ENCODE data around the gene LILRA6. TPM values are rescaled to one million over a fixed set of nuclear protein-coding genes. Genes with fewer than 3 reads are reported as not detected.
"Not testable (repeated sequence)": the region's sequence is repeated elsewhere in the genome, so short reads cannot be mapped to it uniquely, and the experiment has no call there.

The LILRA6 gene
- under 0.01 TPM for total RNA-seq

DNA sequence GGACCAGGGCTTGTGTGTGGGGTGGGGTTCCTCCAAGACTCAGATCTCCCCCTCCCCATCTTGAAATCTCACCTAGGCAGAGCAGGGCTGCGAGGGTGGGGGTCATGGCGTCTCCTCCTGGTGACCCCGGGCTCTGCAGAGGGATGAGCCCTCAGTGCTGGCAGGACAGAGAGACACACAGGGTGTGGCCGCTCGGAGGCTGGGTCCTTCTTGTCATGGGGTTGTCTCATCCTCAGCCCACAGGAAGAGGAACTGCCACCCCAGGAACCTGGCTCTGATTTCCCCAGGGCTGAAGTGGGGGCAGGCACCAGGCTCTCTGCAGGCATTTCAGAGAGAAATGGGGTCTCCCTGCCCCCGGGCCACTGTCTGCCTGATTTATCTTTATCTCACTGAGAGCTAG lies at the start of gene LILRA6:
Gene LILRA6 (minus strand): TSS at position 145 of the 400 bp plus-strand sequence.
- not testable (repeated sequence) for H3K27ac ChIP-seq (ENCODE audit: low read depth, low read length); H3K9me3 ChIP-seq (ENCODE audit: control insufficient read depth in 3 of 3, low read length in 3 of 3); H3K4me1 ChIP-seq (ENCODE audit: control insufficient read depth in 3 of 3, insufficient read depth in 3 of 3, low read length in 3 of 3); H3K9ac ChIP-seq (ENCODE audit: low read depth in 1 of 3, low read length in 3 of 3); H3K4me3 ChIP-seq (ENCODE audit: low read length in 3 of 3); H3K36me3 ChIP-seq (ENCODE audit: control insufficient read depth in 3 of 3, insufficient read depth in 3 of 3, low read length in 3 of 3)
- H3K27me3 ChIP-seq (ENCODE audit: control insufficient read depth in 3 of 3, insufficient read depth in 3 of 3, low read length in 3 of 3), result peaks cover 0 to 10% (median 5%) of the 10 kb centered on the region in 3 donors

DNA sequence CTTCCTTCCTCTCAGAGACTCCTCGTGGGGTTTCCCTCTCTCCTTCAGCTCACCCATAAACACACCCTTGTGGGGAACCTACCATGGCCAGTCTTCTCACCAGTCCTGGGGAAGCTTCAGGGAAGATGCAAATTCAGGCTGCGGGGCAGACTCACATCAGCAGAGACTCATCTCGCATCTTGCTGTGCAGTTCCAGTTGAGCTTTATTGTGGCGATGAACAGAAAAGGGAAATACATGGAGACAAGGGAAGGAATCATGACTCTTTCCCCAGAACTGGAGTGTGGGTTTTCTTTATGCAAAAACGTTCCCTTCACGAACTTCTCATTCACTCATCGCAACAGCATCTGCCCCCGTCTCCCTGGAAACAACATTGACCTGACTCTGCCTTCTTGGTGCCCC lies 46.6 kb upstream of the LILRA6 start:
- not testable (repeated sequence) for H3K4me1 ChIP-seq (ENCODE audit: control insufficient read depth in 3 of 3, insufficient read depth in 3 of 3, low read length in 3 of 3); H3K9me3 ChIP-seq (ENCODE audit: control insufficient read depth in 3 of 3, low read length in 3 of 3); H3K9ac ChIP-seq (ENCODE audit: low read depth in 1 of 3, low read length in 3 of 3); H3K27me3 ChIP-seq (ENCODE audit: control insufficient read depth in 3 of 3, insufficient read depth in 3 of 3, low read length in 3 of 3); H3K27ac ChIP-seq (ENCODE audit: low read depth, low read length); H3K36me3 ChIP-seq (ENCODE audit: control insufficient read depth in 3 of 3, insufficient read depth in 3 of 3, low read length in 3 of 3); H3K4me3 ChIP-seq (ENCODE audit: low read length in 3 of 3)

DNA sequence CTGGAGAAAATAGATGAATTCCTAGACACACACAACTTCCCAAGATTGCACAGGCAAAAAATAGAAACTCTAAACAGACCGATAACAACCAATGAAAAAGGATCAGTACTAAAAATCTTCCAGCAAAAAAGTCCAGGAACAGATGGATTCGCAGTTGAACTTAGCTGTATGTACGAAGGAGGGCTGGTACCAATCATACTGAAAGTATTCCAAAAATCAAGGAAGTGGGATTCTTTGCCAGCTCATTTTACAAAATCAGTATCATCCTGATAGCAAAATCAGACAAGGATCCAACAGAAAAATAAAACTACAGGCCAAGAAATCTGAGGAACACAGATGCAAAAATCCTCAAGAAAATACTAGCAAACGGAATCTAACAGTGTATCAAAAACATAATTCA lies 44.9 kb upstream of the LILRA6 start:
- H3K4me3 ChIP-seq (ENCODE audit: low read length in 3 of 3), result no peak overlapping the region
- peaks cover 0 to 14% (median 8%) of the 10 kb centered on the region in 3 donors for H3K27me3 ChIP-seq (ENCODE audit: control insufficient read depth in 3 of 3, insufficient read depth in 3 of 3, low read length in 3 of 3)
- no peak overlapping the region for H3K27ac ChIP-seq (ENCODE audit: low read depth, low read length)
- no peaks in the 10 kb centered on the region for H3K36me3 ChIP-seq (ENCODE audit: control insufficient read depth in 3 of 3, insufficient read depth in 3 of 3, low read length in 3 of 3)
- H3K9me3 ChIP-seq (ENCODE audit: control insufficient read depth in 3 of 3, low read length in 3 of 3), result no peaks in the 10 kb centered on the region
- H3K4me1 ChIP-seq (ENCODE audit: control insufficient read depth in 3 of 3, insufficient read depth in 3 of 3, low read length in 3 of 3), result no peaks in the 10 kb centered on the region
- H3K9ac ChIP-seq (ENCODE audit: low read depth in 1 of 3, low read length in 3 of 3), result no peak overlapping the region

DNA sequence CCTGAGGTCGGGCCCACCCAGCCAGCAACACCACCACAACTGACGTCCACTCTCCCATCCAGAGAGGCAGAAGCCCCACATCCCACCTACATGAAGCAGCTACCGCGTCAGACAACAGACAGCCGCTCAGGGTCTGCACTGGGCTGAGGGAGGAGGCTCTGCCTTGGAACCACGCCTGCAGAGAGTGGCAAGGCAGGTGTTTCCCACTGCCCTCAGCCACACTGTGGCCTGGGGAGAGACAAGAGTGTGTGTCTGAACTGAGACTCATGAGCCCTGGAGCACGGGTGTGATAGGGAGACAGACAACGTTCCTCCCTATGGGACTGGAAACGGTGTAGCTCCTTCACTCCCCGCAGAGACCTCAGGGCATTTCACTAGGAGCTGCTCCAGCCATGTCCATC lies 43.7 kb upstream of the LILRA6 start:
- H3K36me3 ChIP-seq (ENCODE audit: control insufficient read depth in 3 of 3, insufficient read depth in 3 of 3, low read length in 3 of 3); H3K27ac ChIP-seq (ENCODE audit: low read depth, low read length); H3K9ac ChIP-seq (ENCODE audit: low read depth in 1 of 3, low read length in 3 of 3); H3K4me3 ChIP-seq (ENCODE audit: low read length in 3 of 3); H3K9me3 ChIP-seq (ENCODE audit: control insufficient read depth in 3 of 3, low read length in 3 of 3); H3K4me1 ChIP-seq (ENCODE audit: control insufficient read depth in 3 of 3, insufficient read depth in 3 of 3, low read length in 3 of 3): not testable (repeated sequence)
- H3K27me3 ChIP-seq (ENCODE audit: control insufficient read depth in 3 of 3, insufficient read depth in 3 of 3, low read length in 3 of 3), result peaks cover 0 to 25% (median 11%) of the 10 kb centered on the region in 3 donors

DNA sequence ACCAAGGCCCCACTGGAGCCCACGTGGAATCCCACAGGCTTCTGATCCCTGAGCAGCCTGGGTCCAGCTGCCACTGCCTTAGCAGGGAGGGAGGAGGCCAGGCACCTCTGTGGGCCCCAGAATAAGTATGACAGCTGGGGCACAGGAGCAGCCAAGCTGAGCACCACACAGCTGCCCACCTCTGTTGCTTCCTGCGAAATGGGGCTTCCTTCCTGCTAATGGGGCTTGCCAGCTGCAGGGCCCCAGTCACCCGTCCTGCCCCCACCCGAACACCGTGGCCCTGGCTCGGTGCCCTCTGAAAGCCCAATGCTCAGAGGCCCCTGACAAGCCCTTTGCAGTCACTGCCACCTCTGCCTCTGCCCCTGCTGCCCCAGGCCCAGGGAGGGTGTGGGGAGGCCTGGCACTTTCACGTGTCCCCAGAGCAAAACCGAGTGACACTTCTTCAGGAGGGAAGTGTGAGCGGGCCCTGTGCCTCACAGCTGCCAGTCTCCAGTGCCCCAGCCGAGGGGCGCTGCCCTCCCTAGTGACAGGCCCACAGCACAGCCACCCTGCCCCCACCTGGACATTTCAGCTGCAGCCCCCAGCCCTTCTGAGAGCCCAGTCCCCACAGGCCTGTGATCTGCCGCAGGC lies 43.0 kb upstream of the LILRA6 start:
- not testable (repeated sequence) for H3K9me3 ChIP-seq (ENCODE audit: control insufficient read depth in 3 of 3, low read length in 3 of 3); H3K36me3 ChIP-seq (ENCODE audit: control insufficient read depth in 3 of 3, insufficient read depth in 3 of 3, low read length in 3 of 3); H3K27ac ChIP-seq (ENCODE audit: low read depth, low read length); H3K9ac ChIP-seq (ENCODE audit: low read depth in 1 of 3, low read length in 3 of 3); H3K4me3 ChIP-seq (ENCODE audit: low read length in 3 of 3); H3K4me1 ChIP-seq (ENCODE audit: control insufficient read depth in 3 of 3, insufficient read depth in 3 of 3, low read length in 3 of 3)
- peaks cover 0 to 28% (median 15%) of the 10 kb centered on the region in 3 donors for H3K27me3 ChIP-seq (ENCODE audit: control insufficient read depth in 3 of 3, insufficient read depth in 3 of 3, low read length in 3 of 3)

DNA sequence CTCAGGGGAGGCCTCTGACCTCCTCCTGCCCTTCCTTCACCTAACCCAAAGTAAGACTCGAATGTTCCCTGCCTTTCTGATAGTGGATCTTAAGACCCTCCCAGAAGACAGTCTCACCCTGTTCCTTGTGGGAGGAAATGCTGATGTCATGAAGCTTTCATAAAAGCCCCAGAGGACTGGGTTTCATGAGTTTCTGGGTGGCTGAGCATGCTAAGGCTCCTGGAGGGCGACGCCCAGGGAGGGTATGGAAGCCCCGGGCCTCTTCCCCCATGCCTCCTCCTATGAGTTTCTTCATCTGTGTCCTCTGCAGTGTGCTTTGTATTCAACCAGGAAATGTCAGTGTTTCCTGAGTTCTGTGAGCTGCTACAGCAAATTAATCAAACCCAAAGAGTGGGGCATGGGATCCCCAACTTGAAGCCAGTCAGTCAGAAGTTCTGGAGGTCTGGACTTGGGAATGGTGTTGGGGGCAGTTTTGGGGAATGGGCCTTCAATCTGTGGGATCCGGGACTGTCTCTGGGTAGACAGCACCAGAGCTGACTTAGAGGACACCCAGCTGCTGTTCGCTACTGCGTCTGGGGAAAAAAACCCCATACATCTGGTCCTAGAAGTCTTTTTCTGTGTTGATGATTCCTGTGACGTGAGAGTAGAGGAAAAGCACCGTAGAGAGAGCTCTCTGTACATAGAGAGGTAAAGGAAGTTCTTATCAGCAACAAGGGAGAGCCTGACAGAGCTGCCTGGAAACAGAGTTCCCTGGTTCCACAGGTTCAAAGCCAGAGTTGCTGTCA lies 40.3 kb upstream of the LILRA6 start:
- Histone ChIP-seq H3K9ac (ENCODE audit: low read depth in 1 of 3, low read length in 3 of 3) (no peak overlapping the region), H3K27me3 (ENCODE audit: control insufficient read depth in 3 of 3, insufficient read depth in 3 of 3, low read length in 3 of 3) (peaks cover 6 to 35% (median 21%) of the 10 kb centered on the region in 3 donors), H3K27ac (ENCODE audit: low read depth, low read length) (no peak overlapping the region), H3K36me3 (ENCODE audit: control insufficient read depth in 3 of 3, insufficient read depth in 3 of 3, low read length in 3 of 3) (no peaks in the 10 kb centered on the region), H3K4me1 (ENCODE audit: control insufficient read depth in 3 of 3, insufficient read depth in 3 of 3, low read length in 3 of 3) (no peaks in the 10 kb centered on the region), H3K9me3 (ENCODE audit: control insufficient read depth in 3 of 3, low read length in 3 of 3) (no peaks in the 10 kb centered on the region), H3K4me3 (ENCODE audit: low read length in 3 of 3) (no peak overlapping the region)

DNA sequence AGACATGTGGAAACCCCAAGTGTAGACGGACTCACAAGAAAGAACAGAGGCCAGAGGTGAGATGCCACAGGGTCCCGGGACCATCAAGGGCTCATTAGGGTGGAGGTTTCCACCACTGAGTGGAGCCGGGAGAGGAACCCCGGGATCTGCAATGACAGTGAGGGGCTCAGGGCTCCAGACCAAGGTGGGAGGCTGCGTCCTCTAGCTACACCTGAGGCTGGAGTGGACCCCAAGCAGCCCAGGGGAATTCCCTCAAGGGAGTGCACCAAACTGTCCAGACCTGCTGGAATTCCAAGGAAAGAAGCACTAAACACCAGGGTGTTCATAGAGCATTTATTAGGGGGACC lies 39.1 kb upstream of the LILRA6 start:
- not testable (repeated sequence) for H3K27ac ChIP-seq (ENCODE audit: low read depth, low read length)
- H3K27me3 ChIP-seq (ENCODE audit: control insufficient read depth in 3 of 3, insufficient read depth in 3 of 3, low read length in 3 of 3), result peaks cover 6 to 35% (median 21%) of the 10 kb centered on the region in 3 donors

DNA sequence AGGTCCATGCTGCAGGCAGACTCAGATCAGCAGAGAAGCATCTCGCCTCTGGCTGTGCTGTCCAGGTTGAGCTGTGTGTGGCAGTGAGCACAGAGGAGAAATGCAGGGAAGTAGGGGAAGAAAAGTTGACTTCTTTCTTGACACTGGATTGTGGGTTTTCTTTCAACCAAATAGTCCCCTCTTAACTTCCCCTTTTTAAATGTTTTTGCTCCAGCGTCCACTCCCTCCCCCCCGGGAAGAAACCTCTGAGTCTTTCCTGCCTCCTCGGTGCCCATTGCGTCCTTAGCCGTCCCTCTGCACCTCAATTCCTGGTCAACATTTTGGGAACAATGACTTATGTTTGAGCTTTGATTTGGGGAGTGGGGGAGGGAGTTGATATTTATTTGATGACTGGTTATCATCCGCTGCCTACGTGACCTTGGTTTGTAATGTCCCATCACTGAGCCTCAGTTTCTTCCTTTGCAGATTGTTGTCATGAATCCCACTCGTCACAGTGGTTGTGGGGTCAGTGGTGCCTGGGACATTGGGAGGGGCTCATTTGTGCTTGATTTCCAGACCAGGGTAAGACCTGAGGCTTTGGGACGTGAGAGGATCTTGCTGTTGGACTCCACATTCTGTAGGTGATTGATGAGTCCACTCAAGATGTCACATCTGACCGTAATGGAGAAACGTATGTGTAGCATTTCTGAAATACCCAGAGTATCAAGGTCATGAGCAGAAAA lies 38.6 kb upstream of the LILRA6 start, which contains the start of gene LILRB2:
Gene LILRB2 (minus strand): TSS at position 104 of the 722 bp plus-strand sequence. CDS start 614 bp downstream, outside the sequence.
- H3K27me3 ChIP-seq (ENCODE audit: control insufficient read depth in 3 of 3, insufficient read depth in 3 of 3, low read length in 3 of 3), result peaks cover 6 to 35% (median 21%) of the 10 kb centered on the region in 3 donors
- no peaks in the 10 kb centered on the region for H3K36me3 ChIP-seq (ENCODE audit: control insufficient read depth in 3 of 3, insufficient read depth in 3 of 3, low read length in 3 of 3)
- H3K27ac ChIP-seq (ENCODE audit: low read depth, low read length), result no peak within 1 kb of the TSS
- no peaks in the 10 kb centered on the region for H3K4me1 ChIP-seq (ENCODE audit: control insufficient read depth in 3 of 3, insufficient read depth in 3 of 3, low read length in 3 of 3)
- H3K9ac ChIP-seq (ENCODE audit: low read depth in 1 of 3, low read length in 3 of 3), result no peak within 1 kb of the TSS
- no peaks in the 10 kb centered on the region for H3K9me3 ChIP-seq (ENCODE audit: control insufficient read depth in 3 of 3, low read length in 3 of 3)
- H3K4me3 ChIP-seq (ENCODE audit: low read length in 3 of 3), result no peak within 1 kb of the TSS

More for the DNA sequence above, 39.1 kb upstream of the LILRA6 start:
- not testable (repeated sequence) for H3K36me3 ChIP-seq (ENCODE audit: control insufficient read depth in 3 of 3, insufficient read depth in 3 of 3, low read length in 3 of 3); H3K4me3 ChIP-seq (ENCODE audit: low read length in 3 of 3); H3K4me1 ChIP-seq (ENCODE audit: control insufficient read depth in 3 of 3, insufficient read depth in 3 of 3, low read length in 3 of 3); H3K9me3 ChIP-seq (ENCODE audit: control insufficient read depth in 3 of 3, low read length in 3 of 3); H3K9ac ChIP-seq (ENCODE audit: low read depth in 1 of 3, low read length in 3 of 3)

DNA sequence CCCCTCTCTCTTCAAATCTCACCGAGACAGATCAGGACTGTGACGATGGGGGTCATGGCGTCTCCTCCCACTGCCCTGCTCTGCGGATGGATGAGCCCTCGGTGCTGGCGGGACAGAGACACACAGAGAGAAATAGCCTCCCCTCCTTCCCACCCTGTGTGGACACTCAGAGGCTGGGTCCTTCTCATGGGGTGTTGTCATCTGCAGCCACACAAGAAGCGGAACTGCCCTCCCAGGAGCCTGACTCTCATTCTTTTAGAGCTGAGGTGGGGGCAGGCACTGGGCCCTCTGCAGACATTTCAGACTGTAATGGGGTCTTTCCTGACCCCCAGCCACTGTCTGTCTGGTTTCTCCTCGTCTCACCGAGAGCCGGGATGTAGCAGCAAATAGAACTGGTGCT lies 37.9 kb upstream of the LILRA6 start:
- not testable (repeated sequence) for H3K9me3 ChIP-seq (ENCODE audit: control insufficient read depth in 3 of 3, low read length in 3 of 3); H3K4me1 ChIP-seq (ENCODE audit: control insufficient read depth in 3 of 3, insufficient read depth in 3 of 3, low read length in 3 of 3); H3K27ac ChIP-seq (ENCODE audit: low read depth, low read length); H3K9ac ChIP-seq (ENCODE audit: low read depth in 1 of 3, low read length in 3 of 3); H3K4me3 ChIP-seq (ENCODE audit: low read length in 3 of 3); H3K36me3 ChIP-seq (ENCODE audit: control insufficient read depth in 3 of 3, insufficient read depth in 3 of 3, low read length in 3 of 3)
- H3K27me3 ChIP-seq (ENCODE audit: control insufficient read depth in 3 of 3, insufficient read depth in 3 of 3, low read length in 3 of 3), result peaks cover 6 to 37% (median 21%) of the 10 kb centered on the region in 3 donors

DNA sequence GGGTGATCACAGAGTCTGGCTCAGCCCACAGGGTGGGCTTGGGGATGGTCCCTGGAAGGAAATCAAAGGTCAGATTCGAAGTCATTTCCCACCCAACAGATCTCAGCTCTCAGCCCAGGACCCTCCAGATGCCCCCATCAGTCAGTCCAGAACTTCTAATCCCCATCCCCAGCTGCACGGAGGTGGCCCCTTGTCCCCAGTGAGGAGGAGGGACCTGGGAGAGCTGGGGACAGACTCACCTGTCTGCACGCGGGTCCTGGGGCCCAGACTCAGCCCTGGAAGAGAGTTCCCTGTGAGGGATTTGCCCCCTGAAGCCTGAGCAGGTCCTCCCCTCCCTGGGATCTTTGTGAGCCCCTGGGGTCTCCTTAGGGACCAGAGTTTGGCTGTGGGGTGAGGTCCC lies 37.4 kb upstream of the LILRA6 start:
- not testable (repeated sequence) for H3K27ac ChIP-seq (ENCODE audit: low read depth, low read length); H3K4me3 ChIP-seq (ENCODE audit: low read length in 3 of 3); H3K4me1 ChIP-seq (ENCODE audit: control insufficient read depth in 3 of 3, insufficient read depth in 3 of 3, low read length in 3 of 3); H3K36me3 ChIP-seq (ENCODE audit: control insufficient read depth in 3 of 3, insufficient read depth in 3 of 3, low read length in 3 of 3); H3K9ac ChIP-seq (ENCODE audit: low read depth in 1 of 3, low read length in 3 of 3); H3K9me3 ChIP-seq (ENCODE audit: control insufficient read depth in 3 of 3, low read length in 3 of 3)
- H3K27me3 ChIP-seq (ENCODE audit: control insufficient read depth in 3 of 3, insufficient read depth in 3 of 3, low read length in 3 of 3), result peaks cover 6 to 37% (median 21%) of the 10 kb centered on the region in 3 donors

All from skeletal muscle tissue (tissue), 4 donors.